Hepatocyte (in vitro differentiated cells): ENCODE results near the gene PAN2. TPM values are rescaled to one million over a fixed set of nuclear protein-coding genes. Genes with fewer than 3 reads are reported as not detected.

Experiments used
- DNase-seq: peaks from one replicate; pipeline ENCODE4 v3.0.0-alpha.2; 2016; ENCODE audit warnings: low spot score
- H2AFZ ChIP-seq: fragments of 200-600 bp; sonication (generic); 2 replicates; pipeline ENCODE4 v1.6.0; 2016; ENCODE audit warnings: antibody characterized with exemption, mild to moderate bottlenecking
- H3K27ac ChIP-seq: fragments of 200-600 bp; sonication (generic); 2 replicates; pipeline ENCODE4 v1.5.1; 2016; ENCODE audit warnings: mild to moderate bottlenecking
- H3K27me3 ChIP-seq: fragments of 200-600 bp; sonication (generic); 2 replicates; pipeline ENCODE4 v1.6.1; 2016
- H3K36me3 ChIP-seq: fragments of 200-600 bp; sonication (generic); replicated peaks from 2 replicates; pipeline ENCODE4 v1.5.1; 2016; ENCODE audit warnings: low read depth; ENCODE audit not compliant: insufficient read depth
- H3K4me1 ChIP-seq: fragments of 200-600 bp; sonication (generic); 2 replicates; pipeline ENCODE4 v1.5.1; 2016; ENCODE audit warnings: mild to moderate bottlenecking, moderate library complexity; ENCODE audit not compliant: insufficient read depth
- H3K4me2 ChIP-seq: fragments of 200-600 bp; sonication (generic); 2 replicates; pipeline ENCODE4 v1.6.0; 2016
- H3K4me3 ChIP-seq: fragments of 200-600 bp; sonication (generic); 2 replicates; pipeline ENCODE4 v1.5.1; 2016; ENCODE audit warnings: mild to moderate bottlenecking
- H3K79me2 ChIP-seq: fragments of 200-600 bp; sonication (generic); 2 replicates; pipeline ENCODE4 v1.6.0; 2017; ENCODE audit warnings: mild to moderate bottlenecking
- H3K9me2 ChIP-seq: fragments of 200-600 bp; sonication (generic); replicated peaks from 2 replicates; pipeline ENCODE4 v1.6.0; 2017; ENCODE audit warnings: mild to moderate bottlenecking; ENCODE audit not compliant: insufficient read depth
- H3K9me3 ChIP-seq: fragments of 200-600 bp; sonication (generic); 2 replicates; pipeline ENCODE4 v1.5.1; 2016; ENCODE audit warnings: low read depth, mild to moderate bottlenecking
- H4K20me1 ChIP-seq: fragments of 200-600 bp; sonication (generic); 2 replicates; pipeline ENCODE4 v1.6.0; 2016; ENCODE audit warnings: mild to moderate bottlenecking; ENCODE audit not compliant: insufficient read depth, poor library complexity, severe bottlenecking
- EZH2 ChIP-seq: fragments of 200-600 bp; sonication (generic); IDR thresholded peaks from 2 replicates; pipeline ENCODE4 v1.6.1; 2016; ENCODE audit warnings: antibody characterized with exemption, mild to moderate bottlenecking, borderline replicate concordance
- EZH2phosphoT487 ChIP-seq: fragments of 200-600 bp; sonication (generic); IDR thresholded peaks from one replicate; pipeline ENCODE4 v1.6.1; 2018; ENCODE audit warnings: antibody characterized with exemption, mild to moderate bottlenecking, low read depth, moderate library complexity; ENCODE audit not compliant: unreplicated experiment, severe bottlenecking
- WGBS: methylation state at CpG from one replicate; pipeline ENCODE4 v1.1.6; 2016; ENCODE audit warnings: low lambda C conversion rate; ENCODE audit errors: missing lambda C conversion rate; 5-methylcytosine and 5-hydroxymethylcytosine counted together
- polyA plus RNA-seq: library from polyadenylated mRNA; unstranded; fragments of >200 nt; fragmentation: Nextera tagmentation; extraction: Ambion mirVana; gene quantifications from 2 replicates; pipeline ENCODE4 v1.2.1, GENCODE V29; 2016
- total RNA-seq: library from RNA; depleted of rRNA; stranded (reverse); fragments of >200 nt; gene quantifications from 2 replicates; pipeline ENCODE4 v1.2.3, GENCODE V29; 2014
- TF ChIP-seq, protein P1 (sequence below): fragments of 200-600 bp; sonication (generic); IDR thresholded peaks from 2 replicates; pipeline ENCODE4 v1.5.1; 2016; ENCODE audit warnings: antibody characterized with exemption, mild to moderate bottlenecking; ENCODE audit not compliant: poor library complexity

The PAN2 gene
- total and polyA plus RNA-seq, 2 experiments from 2014 or later = 23.6 to 29.4 TPM

DNA sequence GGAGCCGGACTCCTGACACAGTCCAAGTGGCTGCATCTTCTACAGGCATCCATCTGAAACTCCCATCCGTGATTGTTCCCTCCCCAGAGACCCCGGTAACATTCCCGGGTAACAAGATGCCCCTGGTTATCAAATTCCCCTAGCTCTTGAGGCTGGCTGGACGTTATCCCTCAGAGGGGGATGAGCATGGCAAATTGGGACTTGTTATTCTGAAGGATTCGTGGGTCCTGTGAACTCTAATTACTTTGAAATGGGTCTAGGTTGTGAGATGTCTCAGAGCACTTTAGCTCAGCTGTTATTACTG lies 642 bp upstream of the PAN2 start:
- peaks cover 6% of the 10 kb centered on the region for H3K79me2 ChIP-seq
- no peaks in the 10 kb centered on the region for H3K27me3 ChIP-seq
- TF ChIP-seq, protein P1, sequence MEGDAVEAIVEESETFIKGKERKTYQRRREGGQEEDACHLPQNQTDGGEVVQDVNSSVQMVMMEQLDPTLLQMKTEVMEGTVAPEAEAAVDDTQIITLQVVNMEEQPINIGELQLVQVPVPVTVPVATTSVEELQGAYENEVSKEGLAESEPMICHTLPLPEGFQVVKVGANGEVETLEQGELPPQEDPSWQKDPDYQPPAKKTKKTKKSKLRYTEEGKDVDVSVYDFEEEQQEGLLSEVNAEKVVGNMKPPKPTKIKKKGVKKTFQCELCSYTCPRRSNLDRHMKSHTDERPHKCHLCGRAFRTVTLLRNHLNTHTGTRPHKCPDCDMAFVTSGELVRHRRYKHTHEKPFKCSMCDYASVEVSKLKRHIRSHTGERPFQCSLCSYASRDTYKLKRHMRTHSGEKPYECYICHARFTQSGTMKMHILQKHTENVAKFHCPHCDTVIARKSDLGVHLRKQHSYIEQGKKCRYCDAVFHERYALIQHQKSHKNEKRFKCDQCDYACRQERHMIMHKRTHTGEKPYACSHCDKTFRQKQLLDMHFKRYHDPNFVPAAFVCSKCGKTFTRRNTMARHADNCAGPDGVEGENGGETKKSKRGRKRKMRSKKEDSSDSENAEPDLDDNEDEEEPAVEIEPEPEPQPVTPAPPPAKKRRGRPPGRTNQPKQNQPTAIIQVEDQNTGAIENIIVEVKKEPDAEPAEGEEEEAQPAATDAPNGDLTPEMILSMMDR = no peak
- no peak for TF ChIP-seq EZH2phosphoT487
- no peak for TF ChIP-seq EZH2
- H3K36me3 ChIP-seq = no peaks in the 10 kb centered on the region
- H2AFZ ChIP-seq = peak overlapping the region; percentile 43
- H3K4me3 ChIP-seq = peak overlapping the region; percentile 56
- H3K9me3 ChIP-seq = no peaks in the 10 kb centered on the region
- peak overlapping the region; percentile 87 for H3K4me2 ChIP-seq
- peak overlapping the region; percentile 95 for H3K27ac ChIP-seq
- no peak for DNase-seq
- H4K20me1 ChIP-seq = no peaks in the 10 kb centered on the region
- H3K4me1 ChIP-seq = peaks cover 11% of the 10 kb centered on the region
- no peaks in the 10 kb centered on the region for H3K9me2 ChIP-seq
- 16% methylated on average over 6 of the region's 6 CpGs for WGBS

- peaks cover 11% of the 10 kb centered on the region for H3K4me1 ChIP-seq
- WGBS = 36% methylated on average over 8 of the region's 8 CpGs
- no peaks in the 10 kb centered on the region for H3K27me3 ChIP-seq
- no peaks in the 10 kb centered on the region for H4K20me1 ChIP-seq
- H3K9me2 ChIP-seq = no peaks in the 10 kb centered on the region
- no peaks in the 10 kb centered on the region for H3K9me3 ChIP-seq
- peak overlapping the region; percentile 53 for H2AFZ ChIP-seq
- TF ChIP-seq, protein P1 = no peak
- TF ChIP-seq EZH2 (no peak), EZH2phosphoT487 (no peak)
- H3K4me3 ChIP-seq = peak overlapping the region; percentile 13
- peak overlapping the region; percentile 87 for H3K4me2 ChIP-seq
- no peak for DNase-seq
- H3K79me2 ChIP-seq = peaks cover 6% of the 10 kb centered on the region
- no peaks in the 10 kb centered on the region for H3K36me3 ChIP-seq
- peak overlapping the region; percentile 95 for H3K27ac ChIP-seq
These were observed 562 bp downstream of the PAN2 start for GRCh38 chr12:56333197-56333678.

DNA sequence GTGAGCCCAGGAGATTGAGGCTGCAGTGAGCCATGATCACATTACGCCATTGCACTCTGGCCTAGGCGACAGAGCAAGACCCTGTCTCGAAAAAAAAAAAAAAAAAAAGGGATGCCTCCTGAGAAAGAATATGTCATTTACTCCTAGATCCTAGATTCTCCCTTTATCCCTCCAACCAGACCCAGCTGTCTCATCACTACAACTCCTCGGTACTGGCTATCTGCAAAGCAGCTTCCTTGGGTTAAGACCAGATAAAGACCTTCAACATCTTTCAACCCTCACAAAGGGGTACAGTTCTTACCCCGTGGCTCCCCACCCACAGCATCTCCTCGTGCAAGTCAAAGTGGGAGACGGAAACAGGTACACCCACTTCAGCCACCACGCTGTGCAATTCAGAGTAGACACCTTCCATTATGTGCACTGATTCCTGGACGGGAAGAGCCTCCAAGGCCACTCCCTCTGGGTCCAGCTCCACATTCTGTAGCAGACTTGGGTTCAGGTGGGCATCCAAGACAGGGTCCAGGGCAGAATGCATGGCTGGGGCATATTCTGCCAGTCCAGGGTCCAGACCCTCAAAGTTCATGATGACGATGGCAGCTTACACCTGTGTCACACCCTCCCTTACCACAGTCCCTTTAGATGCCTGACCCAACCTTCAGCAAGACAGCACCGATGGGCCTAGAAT lies 1.1 kb downstream of the PAN2 start:
- H2AFZ ChIP-seq = peak overlapping the region; percentile 53
- peaks cover 11% of the 10 kb centered on the region for H3K4me1 ChIP-seq
- peak overlapping the region; percentile 95 for H3K27ac ChIP-seq
- WGBS = 96% methylated on average over 11 of the region's 11 CpGs
- H3K9me2 ChIP-seq = no peaks in the 10 kb centered on the region
- H3K27me3 ChIP-seq = no peaks in the 10 kb centered on the region
- TF ChIP-seq, protein P1 = no peak
- no peak for TF ChIP-seq EZH2phosphoT487
- no peak for TF ChIP-seq EZH2
- H3K4me2 ChIP-seq = peak overlapping the region; percentile 87
- no peak for DNase-seq
- H3K36me3 ChIP-seq = no peaks in the 10 kb centered on the region
- H3K79me2 ChIP-seq = peaks cover 6% of the 10 kb centered on the region
- peak overlapping the region; percentile 13 for H3K4me3 ChIP-seq
- H3K9me3 ChIP-seq = no peaks in the 10 kb centered on the region
- H4K20me1 ChIP-seq = no peaks in the 10 kb centered on the region
